Measurements from ENCODE around the gene DGUOK.

The DGUOK gene

GRCh38 chr2:73930386-73930785 lies 3.7 kb downstream of the DGUOK start:
- no peak for TF ChIP-seq CTCF (IDR thresholded peaks at IDR 0.05; ENCODE audit: extremely low read depth, insufficient read depth, missing control alignments)
- no peak for DNase-seq (ENCODE audit: low spot score)
- in situ Hi-C loops (cut with MboI; ENCODE audit: low pct_unique_long_range_greater_than_20kb, low sequenced_read_pairs, unreplicated experiment): no loop called here

DNA sequence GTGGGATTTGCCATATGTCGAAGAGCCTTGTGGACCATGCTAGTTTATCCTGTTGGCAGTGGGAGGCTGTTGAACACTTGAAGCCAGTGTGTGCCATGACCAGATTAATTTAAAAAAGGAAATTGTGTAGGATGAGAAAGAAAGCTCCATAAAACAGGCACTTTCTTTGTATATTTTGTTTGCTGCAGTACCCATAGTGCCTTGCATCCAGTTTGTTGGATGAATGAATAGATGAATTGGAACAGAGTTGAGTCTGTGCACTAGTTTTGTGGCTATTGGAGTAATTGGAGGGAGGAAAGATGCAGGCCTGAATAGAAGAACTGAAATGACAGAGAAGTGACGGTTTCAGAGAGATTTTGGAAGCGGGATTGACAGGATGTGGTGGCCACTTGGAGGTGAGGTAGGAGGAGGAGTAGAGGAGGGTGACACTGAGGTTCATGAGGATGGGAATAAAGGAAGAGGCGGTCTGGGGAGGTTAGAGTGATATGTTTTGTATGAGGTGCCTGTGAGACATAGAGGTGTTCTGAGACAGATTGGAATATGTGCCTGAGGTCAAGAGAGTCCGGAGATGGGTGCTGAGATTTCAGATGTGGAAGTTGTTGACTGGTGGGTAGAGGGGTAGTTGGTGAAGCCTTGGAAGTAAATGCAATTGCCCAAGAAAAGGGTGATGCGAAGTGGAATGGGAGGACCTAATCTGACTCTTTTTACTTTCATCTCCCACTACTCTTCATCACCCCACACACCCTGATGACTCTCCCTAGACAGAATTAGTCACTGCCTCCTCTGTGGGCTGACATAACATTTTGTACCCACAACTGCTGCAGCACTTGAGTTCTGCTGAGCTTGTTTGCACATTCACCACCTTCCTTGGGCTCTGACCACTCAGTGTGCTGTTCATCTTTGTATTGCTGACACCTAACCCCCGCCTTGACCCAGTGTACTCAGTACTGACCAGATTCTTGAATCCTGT lies 5.1 kb downstream of the DGUOK start:
- no peak for TF ChIP-seq CTCF (IDR thresholded peaks at IDR 0.05; ENCODE audit: extremely low read depth, insufficient read depth, missing control alignments)
- no peak for DNase-seq (ENCODE audit: low spot score)
- in situ Hi-C loops (cut with MboI; ENCODE audit: low pct_unique_long_range_greater_than_20kb, low sequenced_read_pairs, unreplicated experiment): no loop called here

GRCh38 chr2:73933194-73933593 lies 6.5 kb downstream of the DGUOK start:
- in situ Hi-C loops (cut with MboI; ENCODE audit: low pct_unique_long_range_greater_than_20kb, low sequenced_read_pairs, unreplicated experiment): no loop called here
- TF ChIP-seq CTCF (IDR thresholded peaks at IDR 0.05; ENCODE audit: extremely low read depth, insufficient read depth, missing control alignments): no peak
- DNase-seq (ENCODE audit: low spot score): no peak

- no peak for TF ChIP-seq CTCF (IDR thresholded peaks at IDR 0.05; ENCODE audit: extremely low read depth, insufficient read depth, missing control alignments)
- DNase-seq (ENCODE audit: low spot score): no peak
- in situ Hi-C loops (cut with MboI; ENCODE audit: low pct_unique_long_range_greater_than_20kb, low sequenced_read_pairs, unreplicated experiment): no loop called here
Observed at GRCh38 chr2:73935641-73936040, 9.0 kb downstream of the DGUOK start.

DNA sequence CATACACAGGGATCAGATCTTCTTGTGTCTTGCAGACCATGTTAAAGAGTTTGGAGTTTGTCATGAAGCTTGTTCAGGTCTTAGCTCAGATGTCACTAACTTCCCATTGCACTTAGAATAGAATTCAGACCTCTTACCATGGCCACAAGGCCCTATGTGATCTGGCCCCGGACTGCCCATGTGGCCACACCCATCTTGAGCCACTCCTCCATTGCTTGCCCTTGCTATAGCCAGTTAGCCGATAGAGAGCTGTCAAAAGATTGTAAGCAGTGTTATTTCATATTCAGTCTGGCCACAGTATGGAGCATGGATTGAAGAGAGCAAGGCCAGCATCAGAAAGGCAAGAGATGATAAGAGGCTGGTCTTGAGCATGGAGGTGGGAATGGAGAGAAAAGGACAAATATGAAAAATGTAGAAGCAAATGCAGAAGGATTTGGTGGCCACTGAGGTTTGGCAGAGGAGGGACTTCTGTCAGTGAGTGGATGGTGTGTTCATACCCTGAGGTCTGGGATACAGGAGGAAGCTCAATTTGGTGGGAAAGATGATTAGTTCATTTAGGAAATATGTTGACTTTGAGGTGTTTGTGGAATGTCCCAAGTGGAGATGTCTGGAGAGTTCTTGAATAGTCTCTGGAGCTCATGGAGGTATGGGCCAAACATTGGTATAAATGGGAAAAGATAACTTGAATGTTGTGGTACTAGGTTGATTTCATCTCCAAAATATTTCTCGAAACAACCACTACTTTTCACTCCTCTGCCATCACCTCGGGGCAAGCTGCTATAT lies 10.6 kb downstream of the DGUOK start:
- no peak for TF ChIP-seq CTCF (IDR thresholded peaks at IDR 0.05; ENCODE audit: extremely low read depth, insufficient read depth, missing control alignments)
- in situ Hi-C loops (cut with MboI; ENCODE audit: low pct_unique_long_range_greater_than_20kb, low sequenced_read_pairs, unreplicated experiment): no loop called here
- no peak for DNase-seq (ENCODE audit: low spot score)

DNA sequence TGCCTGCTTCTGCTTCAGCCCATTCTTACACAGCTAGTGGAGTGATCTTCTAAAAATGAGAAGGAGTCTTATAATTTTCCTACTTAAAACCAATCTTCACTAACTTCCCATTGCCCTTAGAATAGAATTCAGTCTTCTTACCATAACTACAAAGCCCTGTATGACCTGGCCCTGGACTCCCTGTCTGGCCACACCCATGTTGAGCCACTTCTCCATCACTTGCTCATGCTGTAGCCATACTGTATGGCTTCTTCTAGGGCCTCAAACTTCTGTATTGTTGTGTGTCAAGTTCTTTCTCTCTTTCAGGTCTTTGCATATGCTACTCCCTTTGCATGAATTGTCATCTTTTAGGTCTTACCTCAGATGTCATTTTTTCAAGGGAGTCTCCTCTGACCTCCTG lies 11.2 kb downstream of the DGUOK start:
- TF ChIP-seq CTCF (IDR thresholded peaks at IDR 0.05; ENCODE audit: extremely low read depth, insufficient read depth, missing control alignments): no peak

More for the DNA sequence above, 11.2 kb downstream of the DGUOK start:
- in situ Hi-C loops (cut with MboI; ENCODE audit: low pct_unique_long_range_greater_than_20kb, low sequenced_read_pairs, unreplicated experiment): no loop called here
- DNase-seq (ENCODE audit: low spot score): no peak

All from GM13977 (cell line).